Mesenchymal stem cell (in vitro differentiated cells and primary cell): ENCODE results near the gene SLC25A44.

ENCODE experiments used
- DNase-seq: peaks from one replicate; pipeline ENCODE4 v3.0.0-alpha.2; 2013
- H2AFZ ChIP-seq: one replicate; pipeline ENCODE4 v1.6.1; 2013; ENCODE audit warnings: low read depth, mild to moderate bottlenecking, control low read depth, inconsistent platforms, low read length, moderate library complexity
- H2AK5ac ChIP-seq: 2 replicates; pipeline ENCODE4 v1.6.1; 2013; ENCODE audit warnings: low read length, moderate library complexity, mild to moderate bottlenecking, inconsistent platforms; ENCODE audit not compliant: severe bottlenecking
- H2BK120ac ChIP-seq: one replicate; pipeline ENCODE4 v1.6.1; 2013; ENCODE audit warnings: low read depth, mild to moderate bottlenecking, inconsistent platforms, low read length, moderate library complexity
- H2BK12ac ChIP-seq, 2 experiments: one replicate each; pipeline ENCODE4 v1.6.1; 2013; ENCODE audit warnings: inconsistent platforms in 2 of 2, low read length in 2 of 2, mild to moderate bottlenecking in 2 of 2, moderate library complexity in 2 of 2, control low read depth in 1 of 2
- H2BK15ac ChIP-seq: one replicate; pipeline ENCODE4 v1.6.1; 2013; ENCODE audit warnings: mild to moderate bottlenecking, low read depth, inconsistent platforms; ENCODE audit not compliant: poor library complexity, severe bottlenecking
- H2BK5ac ChIP-seq: 2 replicates; pipeline ENCODE4 v1.6.1; 2013; ENCODE audit warnings: low read depth, mild to moderate bottlenecking, low read length, control low read depth, inconsistent platforms; ENCODE audit not compliant: poor library complexity, severe bottlenecking
- H3K14ac ChIP-seq, 2 experiments: one replicate each; pipeline ENCODE4 v1.6.1; 2013; ENCODE audit warnings: inconsistent platforms in 2 of 2, low read length in 2 of 2, control low read depth in 1 of 2, mild to moderate bottlenecking in 1 of 2, moderate library complexity in 1 of 2
- H3K18ac ChIP-seq, 2 experiments: one replicate each; pipeline ENCODE4 v1.6.1; 2013; ENCODE audit warnings: inconsistent platforms in 2 of 2, low read length in 2 of 2, control low read depth in 1 of 2, low read depth in 1 of 2, mild to moderate bottlenecking in 1 of 2
- H3K23ac ChIP-seq, 2 experiments: one replicate each; pipeline ENCODE4 v1.6.1; 2013; ENCODE audit warnings: inconsistent platforms in 2 of 2, low read length in 2 of 2, mild to moderate bottlenecking in 2 of 2, moderate library complexity in 2 of 2, control low read depth in 1 of 2
- H3K27ac ChIP-seq: 2 replicates; pipeline ENCODE4 v1.5.1; 2013; ENCODE audit warnings: mild to moderate bottlenecking, moderate library complexity, low read length, control low read depth, inconsistent platforms; ENCODE audit not compliant: poor library complexity, severe bottlenecking
- H3K27me3 ChIP-seq, 2 experiments: 2 replicates each; pipeline versions ENCODE4 v1.6.1 to v1.7.0; 2013; ENCODE audit warnings: low read length in 2 of 2, mild to moderate bottlenecking in 2 of 2, moderate library complexity in 2 of 2, control low read depth in 1 of 2, inconsistent platforms in 1 of 2; ENCODE audit not compliant: control insufficient read depth in 1 of 2, insufficient read depth in 1 of 2
- H3K36me3 ChIP-seq, 2 experiments: 2 replicates each; pipeline versions ENCODE4 v1.6.1 to v1.7.0; 2013; ENCODE audit warnings: low read length in 2 of 2, control low read depth in 1 of 2, inconsistent platforms in 1 of 2, low read depth in 1 of 2, mild to moderate bottlenecking in 1 of 2; ENCODE audit not compliant: insufficient read depth in 2 of 2, control insufficient read depth in 1 of 2
- H3K4ac ChIP-seq, 2 experiments: one replicate each; pipeline ENCODE4 v1.6.1; 2013; ENCODE audit warnings: inconsistent platforms in 2 of 2, low read length in 2 of 2, mild to moderate bottlenecking in 2 of 2, moderate library complexity in 2 of 2, control low read depth in 1 of 2, low read depth in 1 of 2
- H3K4me1 ChIP-seq: 2 replicates; pipeline ENCODE4 v1.6.1; 2013; ENCODE audit warnings: low read depth, low read length, control low read depth; ENCODE audit not compliant: control insufficient read depth, insufficient read depth
- H3K4me2 ChIP-seq: 2 replicates; pipeline ENCODE4 v1.6.1; 2013; ENCODE audit warnings: low read length, mild to moderate bottlenecking, inconsistent platforms; ENCODE audit not compliant: poor library complexity, severe bottlenecking
- H3K4me3 ChIP-seq, 2 experiments: 2 replicates each; pipeline versions ENCODE4 v1.5.1 to v1.7.0; 2013; ENCODE audit warnings: low read length in 2 of 2, mild to moderate bottlenecking in 2 of 2, control low read depth in 1 of 2, low read depth in 1 of 2; ENCODE audit not compliant: insufficient read depth in 1 of 2
- H3K79me1 ChIP-seq: replicated peaks from 2 replicates; pipeline ENCODE4 v1.6.1; 2013; ENCODE audit warnings: mild to moderate bottlenecking, control low read depth, low read length, inconsistent platforms; ENCODE audit not compliant: poor library complexity, severe bottlenecking
- H3K9ac ChIP-seq: 2 replicates; pipeline ENCODE4 v1.7.0; 2013; ENCODE audit warnings: mild to moderate bottlenecking, low read length, moderate library complexity
- H3K9me3 ChIP-seq: 2 replicates; pipeline ENCODE4 v1.7.0; 2013; ENCODE audit warnings: mild to moderate bottlenecking, low read length; ENCODE audit not compliant: control insufficient read depth
- H4K8ac ChIP-seq: one replicate; pipeline ENCODE4 v1.6.1; 2013; ENCODE audit warnings: inconsistent platforms, mild to moderate bottlenecking, low read length, moderate library complexity
- H4K91ac ChIP-seq: one replicate; pipeline ENCODE4 v1.6.1; 2013; ENCODE audit warnings: mild to moderate bottlenecking, low read length, inconsistent platforms
- WGBS: methylation state at CpG from one replicate; pipeline ENCODE4 v1.1.7; 2013; ENCODE audit warnings: mixed read lengths; 5-methylcytosine and 5-hydroxymethylcytosine counted together

SLC25A44 gene

DNA sequence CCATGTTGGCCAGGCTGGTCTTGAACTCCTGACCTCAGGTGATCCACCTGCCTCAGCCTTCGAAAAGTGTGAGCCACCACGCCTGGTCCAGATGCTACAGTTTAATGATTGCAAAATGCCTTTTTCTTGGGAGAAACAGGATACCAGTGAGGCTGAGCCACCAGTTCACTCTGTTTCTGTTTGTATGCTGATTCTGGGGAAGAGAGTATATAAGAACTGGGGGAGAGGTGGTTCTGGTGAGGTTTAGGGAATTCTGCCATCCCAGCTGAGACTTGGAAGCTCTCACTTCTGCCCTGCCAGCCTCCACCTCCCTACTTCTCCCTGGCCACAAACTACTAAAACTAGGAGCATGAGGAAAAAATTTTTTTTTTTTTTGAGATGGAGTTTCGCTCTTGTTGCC lies 10.8 kb downstream of the SLC25A44 start:
- Histone ChIP-seq H2BK120ac (no peak overlapping the region), H3K27ac (no peak overlapping the region), H3K14ac (no peak overlapping the region), H3K4ac (no peak overlapping the region), H4K91ac (no peak overlapping the region), H3K4me2 (no peak overlapping the region), H2BK15ac (no peak overlapping the region), H4K8ac (no peak overlapping the region), H3K23ac (no peak overlapping the region), H3K27me3 (no peaks in the 10 kb centered on the region), H3K9ac (no peak overlapping the region), H3K4me3 (no peak overlapping the region), H2BK5ac (no peak overlapping the region), H3K79me1 (peaks cover 24% of the 10 kb centered on the region), H2AFZ (no peak overlapping the region), H3K18ac (no peak overlapping the region), H3K9me3 (no peaks in the 10 kb centered on the region), H3K4me1 (peaks cover 2% of the 10 kb centered on the region), H3K36me3 (peaks cover 26 to 59% of the 10 kb centered on the region in 2 experiments), H2AK5ac (no peak overlapping the region), H2BK12ac (no peak overlapping the region)
- WGBS = 94% methylated on average over 3 of the region's 3 CpGs
- no peak for DNase-seq

DNA sequence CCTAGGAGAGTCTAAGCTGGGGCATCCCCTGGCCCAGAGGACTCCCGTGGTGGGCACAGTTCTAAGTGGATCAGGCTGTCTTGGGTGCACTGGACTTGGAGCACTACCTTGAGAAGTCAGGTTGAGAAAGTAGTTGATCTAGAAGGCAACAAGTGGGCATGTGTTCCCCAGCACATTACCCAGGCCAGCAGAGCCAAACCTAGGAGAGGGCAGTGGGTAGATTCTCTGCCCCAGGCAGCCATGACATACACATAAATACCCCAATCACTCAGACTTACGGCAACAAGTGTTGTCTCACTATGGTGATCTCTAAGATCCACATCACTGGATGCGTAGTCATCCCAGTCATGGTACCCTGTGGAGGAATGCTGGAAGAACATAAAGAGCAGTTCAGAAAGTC lies 17.3 kb downstream of the SLC25A44 start:
- H3K79me1 ChIP-seq = peaks cover 12% of the 10 kb centered on the region
- peaks cover 31 to 58% of the 10 kb centered on the region in 2 experiments for H3K36me3 ChIP-seq
- H3K27ac ChIP-seq = no peak overlapping the region
- H3K4me1 ChIP-seq = peaks cover 8% of the 10 kb centered on the region
- H3K9ac ChIP-seq = no peak overlapping the region
- H2AK5ac ChIP-seq = no peak overlapping the region
- H3K4me2 ChIP-seq = no peak overlapping the region
- no peak overlapping the region for H3K4me3 ChIP-seq
- no peak overlapping the region for H2BK120ac ChIP-seq
- no peak overlapping the region for H3K14ac ChIP-seq
- no peak overlapping the region for H4K8ac ChIP-seq
- H4K91ac ChIP-seq = no peak overlapping the region
- H2BK12ac ChIP-seq = no peak overlapping the region
- H3K9me3 ChIP-seq = no peaks in the 10 kb centered on the region
- H3K18ac ChIP-seq = no peak overlapping the region
- H3K27me3 ChIP-seq = no peaks in the 10 kb centered on the region
- H2AFZ ChIP-seq = no peak overlapping the region
- H2BK15ac ChIP-seq = no peak overlapping the region
- no peak overlapping the region for H3K23ac ChIP-seq
- no peak for DNase-seq
- WGBS = 94% methylated on average over 3 of the region's 3 CpGs
- H2BK5ac ChIP-seq = no peak overlapping the region
- H3K4ac ChIP-seq = no peak overlapping the region

- Histone ChIP-seq H3K4me1 (peaks cover 6% of the 10 kb centered on the region), H3K27me3 (no peaks in the 10 kb centered on the region), H2BK5ac (no peak overlapping the region), H3K79me1 (peaks cover 9% of the 10 kb centered on the region), H3K23ac (no peak overlapping the region), H3K4ac (no peak overlapping the region), H3K18ac (no peak overlapping the region), H2AFZ (no peak overlapping the region), H3K4me3 (peak overlapping the region in 1 of 2 experiments; percentile 87), H3K9me3 (no peaks in the 10 kb centered on the region), H4K91ac (peak overlapping the region; percentile 28), H2AK5ac (peak overlapping the region; percentile 97), H3K9ac (peak overlapping the region; percentile 96), H4K8ac (peak overlapping the region; percentile 85), H3K27ac (peak overlapping the region; percentile 39), H2BK15ac (no peak overlapping the region), H2BK12ac (peak overlapping the region in 1 of 2 experiments; percentile 57), H3K4me2 (peak overlapping the region; percentile 38), H3K14ac (no peak overlapping the region), H2BK120ac (no peak overlapping the region), H3K36me3 (peaks cover 31 to 51% of the 10 kb centered on the region in 2 experiments)
- 93% methylated on average over 6 of the region's 9 CpGs for WGBS
- DNase-seq = no peak
Measured at GRCh38 chr1:156212130-156212529, 18.2 kb downstream of the SLC25A44 start.

DNA sequence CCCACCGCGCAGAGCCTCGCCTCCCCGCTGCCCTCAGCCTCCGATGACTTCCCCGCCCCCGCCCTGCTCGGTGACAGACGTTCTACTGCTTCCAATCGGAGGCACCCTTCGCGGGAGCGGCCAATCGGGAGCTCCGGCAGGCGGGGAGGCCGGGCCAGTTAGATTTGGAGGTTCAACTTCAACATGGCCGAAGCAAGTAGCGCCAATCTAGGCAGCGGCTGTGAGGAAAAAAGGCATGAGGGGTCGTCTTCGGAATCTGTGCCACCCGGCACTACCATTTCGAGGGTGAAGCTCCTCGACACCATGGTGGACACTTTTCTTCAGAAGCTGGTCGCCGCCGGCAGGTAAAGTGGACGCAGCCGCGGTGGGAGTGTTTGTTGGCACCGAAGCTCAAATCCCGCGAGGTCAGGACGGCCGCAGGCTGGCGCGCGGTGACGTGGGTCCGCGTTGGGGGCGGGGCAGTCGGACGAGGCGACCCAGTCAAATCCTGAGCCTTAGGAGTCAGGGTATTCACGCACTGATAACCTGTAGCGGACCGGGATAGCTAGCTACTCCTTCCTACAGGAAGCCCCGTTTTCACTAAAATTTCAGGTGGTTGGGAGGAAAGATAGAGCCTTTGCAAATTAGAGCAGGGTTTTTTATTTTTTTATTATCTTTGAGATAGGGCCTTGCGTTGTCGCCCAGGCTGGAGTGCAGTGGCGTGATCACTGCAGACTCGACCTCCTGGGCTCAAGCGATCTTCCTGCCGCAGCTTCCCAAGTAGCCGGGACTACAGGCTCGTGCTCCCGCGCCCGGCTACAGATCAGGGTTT lies 19.1 kb downstream of the SLC25A44 start, which contains the start of gene PMF1:
Gene PMF1 (plus strand): TSS at position 175 of the 811 bp plus-strand sequence. CDS start 9 bp downstream, at position 184.
- Histone ChIP-seq H3K9ac (peak within 1 kb of the TSS; percentile 96), H2BK12ac (peak within 1 kb of the TSS in 1 of 2 experiments; percentile 57), H3K27me3 (no peaks in the 10 kb centered on the region), H2BK15ac (no peak within 1 kb of the TSS), H3K9me3 (no peaks in the 10 kb centered on the region), H3K79me1 (peaks cover 11% of the 10 kb centered on the region), H3K4me2 (peak within 1 kb of the TSS; percentile 90), H2AFZ (peak within 1 kb of the TSS; percentile 83), H3K4me3 (peak within 1 kb of the TSS; percentile 83 to 87), H2BK120ac (no peak within 1 kb of the TSS), H3K18ac (peak within 1 kb of the TSS; percentile 58 to 99), H3K4me1 (peaks cover 6% of the 10 kb centered on the region), H3K4ac (peak within 1 kb of the TSS; percentile 75 to 82), H3K23ac (peak within 1 kb of the TSS in 1 of 2 experiments; percentile 94), H4K8ac (peak within 1 kb of the TSS; percentile 93), H2BK5ac (peak within 1 kb of the TSS; percentile 95), H4K91ac (peak within 1 kb of the TSS; percentile 85), H2AK5ac (peak within 1 kb of the TSS; percentile 97), H3K14ac (peak within 1 kb of the TSS in 1 of 2 experiments; percentile 96), H3K27ac (peak within 1 kb of the TSS; percentile 98), H3K36me3 (peaks cover 27 to 44% of the 10 kb centered on the region in 2 experiments)
- peak; percentile 98 for DNase-seq
- WGBS = under 1% methylated on average over 55 of the region's 61 CpGs
